SU-DHL-6 (cell line): Measurements from ENCODE around the gene TMEM229A.
"Not testable (repeated sequence)": the region's sequence is repeated elsewhere in the genome, so short reads cannot be mapped to it uniquely, and the experiment has no call there.

Experiments
- H2AFZ ChIP-seq: fragments of 200-600 bp; sonication (generic); 2 replicates; pipeline ENCODE4 v1.6.1; 2014; ENCODE audit warnings: low read depth, mild to moderate bottlenecking, moderate library complexity, mixed read lengths, antibody characterized with exemption, low read length; ENCODE audit not compliant: severe bottlenecking
- H3F3A ChIP-seq: fragments of 200-600 bp; shearing (Covaris generic); 2 replicates; pipeline ENCODE4 v1.6.0; 2016; ENCODE audit warnings: antibody characterized with exemption, mild to moderate bottlenecking; ENCODE audit not compliant: insufficient read depth
- H3K27ac ChIP-seq: fragments of 200-600 bp; sonication (generic); 2 replicates; pipeline ENCODE4 v1.5.1; 2016; ENCODE audit warnings: low read depth, mild to moderate bottlenecking, low read length, moderate library complexity, mixed read lengths
- H3K27me3 ChIP-seq: fragments of 200-600 bp; sonication (generic), shearing (Covaris generic); 2 replicates; pipeline ENCODE4 v1.6.0; 2014; ENCODE audit warnings: mild to moderate bottlenecking, low read length
- H3K36me3 ChIP-seq: fragments of 200-600 bp; sonication (generic); 2 replicates; pipeline ENCODE4 v1.6.1; 2014; ENCODE audit warnings: mild to moderate bottlenecking, low read length, mixed read lengths
- H3K4me2 ChIP-seq: fragments of 300-600, 200-600 bp; shearing (Covaris generic), sonication (generic); 2 replicates; pipeline ENCODE4 v1.6.0; 2014; ENCODE audit warnings: low read length, low read depth, mild to moderate bottlenecking; ENCODE audit not compliant: poor library complexity, severe bottlenecking
- H3K4me3 ChIP-seq: fragments of 200-600 bp; sonication (generic); 2 replicates; pipeline ENCODE4 v1.5.1; 2014; ENCODE audit warnings: antibody characterized with exemption, low read length, mild to moderate bottlenecking, mixed read lengths; ENCODE audit not compliant: insufficient read depth, poor library complexity, severe bottlenecking
- H3K79me2 ChIP-seq: fragments of 200-600 bp; sonication (generic); 2 replicates; pipeline ENCODE4 v1.6.1; 2014; ENCODE audit warnings: mild to moderate bottlenecking, low read length, moderate library complexity; ENCODE audit not compliant: insufficient read depth
- H3K9ac ChIP-seq: fragments of 200-600 bp; sonication (generic); 2 replicates; pipeline ENCODE4 v1.7.0; 2014; ENCODE audit warnings: mild to moderate bottlenecking, low read length
- H3K9me2 ChIP-seq: fragments of 200-600 bp; sonication (generic); replicated peaks from 2 replicates; pipeline ENCODE4 v1.6.1; 2014; ENCODE audit warnings: low read length; ENCODE audit not compliant: insufficient read depth
- H3K9me3 ChIP-seq: fragments of 200-600 bp; sonication (generic); 2 replicates; pipeline ENCODE4 v1.6.1; 2014; ENCODE audit warnings: low read length, mixed read lengths; ENCODE audit not compliant: insufficient read depth
- H4K20me1 ChIP-seq: fragments of 200-600 bp; sonication (generic); 2 replicates; pipeline ENCODE4 v1.6.1; 2014; ENCODE audit warnings: low read depth, mild to moderate bottlenecking, antibody characterized with exemption, low read length, moderate library complexity, mixed read lengths
- EZH2phosphoT487 ChIP-seq: fragments of 200-600 bp; sonication (generic), shearing (Covaris generic); conservative IDR thresholded peaks from 2 replicates; pipeline ENCODE4 v1.6.1; 2018; ENCODE audit warnings: mild to moderate bottlenecking, antibody characterized with exemption, low read length, moderate library complexity, mixed read lengths
- TF ChIP-seq, protein P1 (sequence below): fragments of 200-600 bp; sonication (generic); IDR thresholded peaks from one replicate; pipeline ENCODE4 v1.5.1; 2017; ENCODE audit warnings: antibody characterized with exemption, mild to moderate bottlenecking, low read length, moderate library complexity; ENCODE audit not compliant: insufficient read depth, poor library complexity, severe bottlenecking

Gene TMEM229A

DNA sequence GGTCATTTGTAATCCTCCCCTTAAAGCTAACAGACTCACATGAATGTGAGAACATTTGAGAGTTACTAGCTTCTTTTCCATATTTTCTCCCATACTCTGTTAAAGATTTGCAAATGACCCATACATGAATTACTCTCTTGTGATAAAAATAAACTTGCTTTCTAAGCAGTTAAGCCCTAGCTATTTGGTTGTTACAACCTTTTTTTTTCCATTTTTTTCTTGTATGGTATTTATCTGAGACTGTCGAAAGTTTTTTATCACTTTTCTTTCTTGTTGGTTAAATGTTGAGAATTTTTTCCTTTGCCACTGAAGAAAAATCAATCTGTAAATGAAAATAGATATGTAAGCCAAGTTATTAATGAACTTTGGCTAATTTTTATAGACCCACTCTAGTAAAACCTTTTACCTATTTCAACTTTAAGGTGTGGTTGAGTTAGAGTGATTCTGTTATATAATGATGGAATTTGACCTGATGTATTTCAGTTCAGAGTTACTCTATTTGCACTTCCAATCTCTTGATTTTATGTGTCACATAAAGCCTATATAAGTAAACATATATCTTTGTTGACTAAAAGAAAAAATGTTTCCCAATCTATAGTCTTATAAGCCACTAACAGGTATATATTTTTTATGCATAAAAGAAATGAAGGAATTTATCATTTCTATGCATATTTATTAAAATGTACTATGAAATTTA, 19.0 kb upstream of the TMEM229A start:
- Histone ChIP-seq H3F3A (no peaks in the 10 kb centered on the region), H3K4me2 (no peak overlapping the region), H3K9me3 (no peaks in the 10 kb centered on the region), H4K20me1 (no peaks in the 10 kb centered on the region), H3K36me3 (no peaks in the 10 kb centered on the region), H3K79me2 (no peaks in the 10 kb centered on the region), H3K9ac (no peak overlapping the region), H3K27ac (no peak overlapping the region), H3K4me3 (no peak overlapping the region), H3K27me3 (no peaks in the 10 kb centered on the region), H3K9me2 (no peaks in the 10 kb centered on the region), H2AFZ (no peak overlapping the region)
- TF ChIP-seq, protein P1, sequence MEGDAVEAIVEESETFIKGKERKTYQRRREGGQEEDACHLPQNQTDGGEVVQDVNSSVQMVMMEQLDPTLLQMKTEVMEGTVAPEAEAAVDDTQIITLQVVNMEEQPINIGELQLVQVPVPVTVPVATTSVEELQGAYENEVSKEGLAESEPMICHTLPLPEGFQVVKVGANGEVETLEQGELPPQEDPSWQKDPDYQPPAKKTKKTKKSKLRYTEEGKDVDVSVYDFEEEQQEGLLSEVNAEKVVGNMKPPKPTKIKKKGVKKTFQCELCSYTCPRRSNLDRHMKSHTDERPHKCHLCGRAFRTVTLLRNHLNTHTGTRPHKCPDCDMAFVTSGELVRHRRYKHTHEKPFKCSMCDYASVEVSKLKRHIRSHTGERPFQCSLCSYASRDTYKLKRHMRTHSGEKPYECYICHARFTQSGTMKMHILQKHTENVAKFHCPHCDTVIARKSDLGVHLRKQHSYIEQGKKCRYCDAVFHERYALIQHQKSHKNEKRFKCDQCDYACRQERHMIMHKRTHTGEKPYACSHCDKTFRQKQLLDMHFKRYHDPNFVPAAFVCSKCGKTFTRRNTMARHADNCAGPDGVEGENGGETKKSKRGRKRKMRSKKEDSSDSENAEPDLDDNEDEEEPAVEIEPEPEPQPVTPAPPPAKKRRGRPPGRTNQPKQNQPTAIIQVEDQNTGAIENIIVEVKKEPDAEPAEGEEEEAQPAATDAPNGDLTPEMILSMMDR = no peak
- TF ChIP-seq EZH2phosphoT487 = no peak

DNA sequence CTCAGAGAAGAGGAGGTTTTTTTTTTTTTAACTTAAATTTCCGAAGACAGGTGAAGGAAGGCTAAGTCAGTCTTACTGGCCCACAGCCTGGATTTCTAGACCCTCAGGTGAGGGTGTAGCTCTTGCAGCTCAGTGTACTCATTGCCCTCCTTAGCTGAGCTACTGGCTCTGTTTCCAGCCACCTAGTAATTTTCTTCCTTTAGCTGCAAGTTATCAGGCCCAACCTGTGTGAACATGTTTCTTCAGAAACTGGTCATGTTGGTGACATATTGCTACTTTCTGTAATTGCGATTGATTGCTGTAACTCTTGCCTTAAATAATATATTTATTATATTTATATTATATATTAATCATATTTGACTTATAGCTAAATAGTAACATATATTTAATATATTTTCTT, 10.0 kb upstream of the TMEM229A start:
- Histone ChIP-seq H3K9me2 (no peaks in the 10 kb centered on the region), H3K4me2 (no peak overlapping the region), H3K27ac (no peak overlapping the region), H3K9ac (no peak overlapping the region), H2AFZ (no peak overlapping the region), H3K79me2 (no peaks in the 10 kb centered on the region), H3K9me3 (no peaks in the 10 kb centered on the region), H3K36me3 (no peaks in the 10 kb centered on the region), H3K27me3 (no peaks in the 10 kb centered on the region), H4K20me1 (no peaks in the 10 kb centered on the region), H3K4me3 (no peak overlapping the region), H3F3A (no peaks in the 10 kb centered on the region)
- TF ChIP-seq EZH2phosphoT487 = no peak
- TF ChIP-seq, protein P1 = no peak

DNA sequence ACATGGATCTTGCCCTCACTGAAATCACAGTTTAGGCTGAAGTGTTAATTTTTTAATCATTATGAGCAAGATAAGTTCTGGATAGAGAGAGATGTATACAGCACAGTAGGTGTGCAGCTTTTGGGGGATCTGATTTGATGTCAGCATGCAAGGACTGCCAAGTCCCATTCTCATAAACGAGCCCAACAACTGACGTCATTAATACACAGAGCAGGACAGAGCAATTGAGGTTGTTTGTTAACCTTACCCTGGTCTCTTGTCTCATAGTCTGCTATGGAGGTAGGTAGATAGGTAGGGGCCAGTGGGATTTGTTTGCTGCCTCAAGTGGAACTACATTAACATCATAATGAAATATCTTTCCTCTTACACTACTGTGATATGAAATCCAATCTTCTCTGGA, 8.6 kb upstream of the TMEM229A start:
- no peaks in the 10 kb centered on the region for H3K27me3 ChIP-seq
- no peaks in the 10 kb centered on the region for H3K9me2 ChIP-seq
- H3F3A ChIP-seq = no peaks in the 10 kb centered on the region
- H3K79me2 ChIP-seq = no peaks in the 10 kb centered on the region
- H3K4me2 ChIP-seq = no peak overlapping the region
- no peak overlapping the region for H3K9ac ChIP-seq
- no peaks in the 10 kb centered on the region for H3K36me3 ChIP-seq
- H2AFZ ChIP-seq = no peak overlapping the region
- no peaks in the 10 kb centered on the region for H4K20me1 ChIP-seq
- TF ChIP-seq, protein P1 = no peak
- no peak for TF ChIP-seq EZH2phosphoT487
- H3K9me3 ChIP-seq = no peaks in the 10 kb centered on the region
- no peak overlapping the region for H3K4me3 ChIP-seq
- H3K27ac ChIP-seq = no peak overlapping the region

DNA sequence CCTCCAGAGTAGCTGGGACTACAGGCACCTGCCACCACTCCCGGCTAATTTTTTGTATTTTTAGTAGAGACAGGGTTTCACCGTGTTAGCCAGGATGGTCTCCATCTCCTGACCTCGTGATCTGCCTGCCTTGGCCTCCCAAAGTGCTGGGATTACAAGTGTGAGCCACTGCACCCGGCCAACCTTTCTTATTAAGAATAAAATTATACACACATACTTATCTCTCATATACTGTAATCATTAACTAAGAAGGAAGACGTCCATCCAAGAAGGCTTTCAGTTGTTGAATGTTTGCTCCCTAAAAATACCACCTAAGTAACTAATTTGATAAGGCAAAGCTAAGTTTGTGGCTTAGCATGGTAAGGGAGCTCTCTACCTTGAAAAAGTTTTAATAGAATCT, 5.0 kb upstream of the TMEM229A start:
- H2AFZ ChIP-seq, H3K9ac ChIP-seq, H3K27me3 ChIP-seq, H3K36me3 ChIP-seq, H3F3A ChIP-seq, H3K4me2 ChIP-seq, H3K79me2 ChIP-seq, H3K4me3 ChIP-seq, H4K20me1 ChIP-seq, H3K9me3 ChIP-seq, H3K9me2 ChIP-seq, H3K27ac ChIP-seq: not testable (repeated sequence)
